ENCODE data around the gene NRG2. TPM values are rescaled to one million over a fixed set of nuclear protein-coding genes. Genes with fewer than 3 reads are reported as not detected.

NRG2 gene
- polyA plus RNA-seq, 3 donors = 0.01 TPM; not detected in 2

GRCh38 chr5:139984816-139985215 is 58.3 kb downstream of the NRG2 start:
- H3K4me3 Mint-ChIP-seq = no peak overlapping the region
- Histone ChIP-seq H3K36me3 (replicated peaks in 1 of 2; ENCODE audit: control insufficient read depth in 1 of 2, insufficient read depth in 2 of 2, low read length in 2 of 2) (no peaks in the 10 kb centered on the region), H3K27me3 (ENCODE audit: control insufficient read depth in 2 of 2, insufficient read depth in 2 of 2, low read length in 2 of 2) (peaks cover 2 to 6% of the 10 kb centered on the region in 2 donors), H4K20me1 (ENCODE audit: insufficient read depth, low read length) (no peaks in the 10 kb centered on the region), H3K27ac (ENCODE audit: low read depth in 1 of 2, low read length in 2 of 2) (no peak overlapping the region), H3K4me3 (replicated peaks in 1 of 3; ENCODE audit: low read depth in 2 of 3, low read length in 3 of 3) (no peak overlapping the region), H3K79me2 (ENCODE audit: insufficient read depth, low read length) (no peaks in the 10 kb centered on the region), H3K9ac (ENCODE audit: insufficient read depth, low read length, poor library complexity, severe bottlenecking) (no peak overlapping the region), H3K9me3 (replicated peaks in 1 of 2; ENCODE audit: control insufficient read depth in 1 of 2, insufficient read depth in 1 of 2, low read length in 2 of 2) (no peaks in the 10 kb centered on the region), H3K4me2 (replicated peaks; ENCODE audit: extremely low read depth, low read length, poor library complexity, severe bottlenecking) (no peak overlapping the region), H2AFZ (ENCODE audit: insufficient read depth, low read depth, low read length, poor library complexity, severe bottlenecking) (no peak overlapping the region), H3K4me1 (ENCODE audit: control insufficient read depth in 1 of 2, insufficient read depth in 2 of 2, low read length in 2 of 2) (peaks cover 5 to 10% of the 10 kb centered on the region in 2 donors)
- no peaks in the 10 kb centered on the region for H3K9me3 Mint-ChIP-seq
- no CpG with 5 or more reads among the region's 1 CpG for WGBS (ENCODE audit: insufficient coverage)
- no peak overlapping the region for H3K27ac Mint-ChIP-seq
- intact Hi-C loops (cut with micrococcal nuclease) = no loop called here
- H3K4me1 Mint-ChIP-seq = peaks cover 9% of the 10 kb centered on the region
- H3K27me3 Mint-ChIP-seq (ENCODE audit: low read depth in 3 of 3) = peaks cover 20 to 29% (median 20%) of the 10 kb centered on the region in 3 donors
- DNase-seq = no peak
- TF ChIP-seq CTCF (IDR thresholded peaks at IDR 0.05) = no peak
- H3K36me3 Mint-ChIP-seq = no peaks in the 10 kb centered on the region

GRCh38 chr5:139982975-139983240 is 60.2 kb downstream of the NRG2 start:
- Histone ChIP-seq H3K4me1 (ENCODE audit: control insufficient read depth in 1 of 2, insufficient read depth in 2 of 2, low read length in 2 of 2) (peaks cover 5 to 10% of the 10 kb centered on the region in 2 donors), H2AFZ (ENCODE audit: insufficient read depth, low read depth, low read length, poor library complexity, severe bottlenecking) (no peak overlapping the region), H3K9ac (ENCODE audit: insufficient read depth, low read length, poor library complexity, severe bottlenecking) (no peak overlapping the region), H3K27ac (ENCODE audit: low read depth in 1 of 2, low read length in 2 of 2) (no peak overlapping the region), H3K4me2 (replicated peaks; ENCODE audit: extremely low read depth, low read length, poor library complexity, severe bottlenecking) (no peak overlapping the region), H4K20me1 (ENCODE audit: insufficient read depth, low read length) (no peaks in the 10 kb centered on the region), H3K36me3 (replicated peaks in 1 of 2; ENCODE audit: control insufficient read depth in 1 of 2, insufficient read depth in 2 of 2, low read length in 2 of 2) (no peaks in the 10 kb centered on the region), H3K79me2 (ENCODE audit: insufficient read depth, low read length) (no peaks in the 10 kb centered on the region), H3K9me3 (replicated peaks in 1 of 2; ENCODE audit: control insufficient read depth in 1 of 2, insufficient read depth in 1 of 2, low read length in 2 of 2) (no peaks in the 10 kb centered on the region), H3K4me3 (replicated peaks in 1 of 3; ENCODE audit: low read depth in 2 of 3, low read length in 3 of 3) (no peak overlapping the region), H3K27me3 (ENCODE audit: control insufficient read depth in 2 of 2, insufficient read depth in 2 of 2, low read length in 2 of 2) (peaks cover 2 to 6% of the 10 kb centered on the region in 2 donors)
- Mint-ChIP-seq H3K4me1 (peaks cover 9% of the 10 kb centered on the region), H3K36me3 (no peaks in the 10 kb centered on the region), H3K9me3 (peaks cover 0 to 1% (median 0%) of the 10 kb centered on the region in 7 donors), H3K4me3 (no peak overlapping the region), H3K27me3 (ENCODE audit: low read depth in 3 of 3) (peaks cover 17 to 29% (median 19%) of the 10 kb centered on the region in 3 donors), H3K27ac (no peak overlapping the region)
- intact Hi-C loops (cut with micrococcal nuclease) = no loop called here
- no peak for TF ChIP-seq CTCF (IDR thresholded peaks at IDR 0.05)
- no peak for DNase-seq
